Myocyte (in vitro differentiated cells): ENCODE data around the gene OR2G3. TPM values are rescaled to one million over a fixed set of nuclear protein-coding genes. Genes with fewer than 3 reads are reported as not detected.

Experiments
- total RNA-seq: library from RNA; depleted of rRNA; stranded (reverse); fragments of >200 nt; gene quantifications from 2 replicates; pipeline ENCODE4 v1.2.3, GENCODE V29; 2014

Gene OR2G3
- total RNA-seq, 1 donor from 2014 or later, result not detected

Other genes starting within 250 kb of the OR2G3 start
- 0.05 TPM in 1 of 2 replicates, not detected in the other for gene NLRP3, start 189.4 kb upstream of the OR2G3 start, total RNA-seq
- not detected in 2 replicates for gene OR2B11, start 147.5 kb upstream of the OR2G3 start, total RNA-seq
- not detected in 2 replicates for gene OR2C3, start 69.1 kb upstream of the OR2G3 start, total RNA-seq
- not detected in 2 replicates for gene GCSAML, start 56.5 kb upstream of the OR2G3 start, total RNA-seq
- not detected in 2 replicates for gene OR2G2, start 17.2 kb upstream of the OR2G3 start, total RNA-seq
- gene OR13G1, start 74.2 kb downstream of the OR2G3 start, total RNA-seq, result not detected in 2 replicates
- not detected in 2 replicates for gene OR6F1, start 111.1 kb downstream of the OR2G3 start, total RNA-seq
- not detected in 2 replicates for gene OR14K1, start 133.0 kb downstream of the OR2G3 start, total RNA-seq
- not detected in 2 replicates for gene OR14A2, start 142.6 kb downstream of the OR2G3 start, total RNA-seq
- gene OR1C1, start 155.0 kb downstream of the OR2G3 start, total RNA-seq, result not detected in 2 replicates
- not detected in 2 replicates for gene OR14A16, start 218.5 kb downstream of the OR2G3 start, total RNA-seq
- not detected in 2 replicates for gene OR11L1, start 236.3 kb downstream of the OR2G3 start, total RNA-seq